B cell (primary cell): Measurements from ENCODE around the gene IFT88. TPM values are rescaled to one million over a fixed set of nuclear protein-coding genes. Genes with fewer than 3 reads are reported as not detected.

ENCODE experiments used
- ATAC-seq: fragments of 200-7000 bp; cut with Tn5 transposase; one replicate; pipeline ENCODE4 v1.10.0; 2021; ENCODE audit warnings: low read depth, mild to moderate bottlenecking, moderate number of reproducible peaks, moderate library complexity
- CTCF ChIA-PET: fragments of 350-600 bp; sonication (Branson Sonifier 250); formaldehyde crosslinking; loops from one replicate; lab custom pipeline; 2021; ENCODE audit warnings: antibody characterized with exemption, inconsistent platforms; lab: Charles Lee
- POLR2A ChIA-PET: fragments of 350-600 bp; sonication (Branson Sonifier 250); formaldehyde crosslinking; loops from one replicate; lab custom pipeline; 2021; ENCODE audit warnings: antibody characterized with exemption; lab: Charles Lee
- DNase-seq: peaks from one replicate; pipeline ENCODE4 v3.0.0; 2013
- H2AFZ ChIP-seq: 2 replicates; pipeline ENCODE4 v1.6.1; 2012; ENCODE audit warnings: mild to moderate bottlenecking, low read depth, low read length; ENCODE audit not compliant: insufficient read depth, poor library complexity, severe bottlenecking
- H3K27ac ChIP-seq, 2 donors: 1 replicate in 1 of 2; 2 replicates in 1 of 2; pipeline ENCODE4 v1.5.1; 2012 to 2013; ENCODE audit warnings: low read length in 2 of 2, mild to moderate bottlenecking in 2 of 2, moderate library complexity in 1 of 2
- H3K27me3 ChIP-seq, 4 experiments: fragments of 200-600 bp in 1 of 4; sonication (generic) in 1 of 4; replicated peaks in 1 of 4; 1 replicate in 2 of 4; 2 replicates in 2 of 4; pipeline versions ENCODE4 v1.6.1 to v1.7.0; 2013 to 2016; ENCODE audit warnings: low read length in 3 of 4, mild to moderate bottlenecking in 2 of 4, mixed read lengths in 1 of 4, moderate library complexity in 1 of 4; ENCODE audit not compliant: insufficient read depth in 4 of 4, control insufficient read depth in 3 of 4; ENCODE audit errors: control extremely low read depth in 1 of 4
- H3K36me3 ChIP-seq, 2 experiments: replicated peaks in 1 of 2; 1 replicate in 1 of 2; 2 replicates in 1 of 2; pipeline versions ENCODE4 v1.6.1 to v1.7.1; 2013; ENCODE audit warnings: low read length in 1 of 2; ENCODE audit not compliant: insufficient read depth in 2 of 2, control insufficient read depth in 1 of 2; ENCODE audit errors: control extremely low read depth in 1 of 2, extremely low read depth in 1 of 2
- H3K4me1 ChIP-seq, 2 donors: fragments of 200-600 bp in 1 of 2; sonication (generic) in 1 of 2; 1 replicate in 1 of 2; 2 replicates in 1 of 2; pipeline versions ENCODE4 v1.5.1 to v1.6.1; 2013 to 2017; ENCODE audit warnings: low read length in 2 of 2; ENCODE audit not compliant: control insufficient read depth in 2 of 2, insufficient read depth in 2 of 2
- H3K4me2 ChIP-seq: replicated peaks from 2 replicates; pipeline ENCODE3; 2012; ENCODE audit warnings: mild to moderate bottlenecking, low read depth, low read length; ENCODE audit not compliant: poor library complexity, severe bottlenecking
- H3K4me3 ChIP-seq, 5 experiments: fragments of 200-600 bp in 1 of 5; sonication (generic) in 1 of 5; 1 replicate in 3 of 5; 2 replicates in 2 of 5; pipeline versions ENCODE4 v1.5.1 to v1.7.0; 2011 to 2016; ENCODE audit warnings: low read length in 4 of 5, mild to moderate bottlenecking in 4 of 5, low read depth in 2 of 5, control low read depth in 1 of 5, moderate library complexity in 1 of 5; ENCODE audit not compliant: insufficient read depth in 1 of 5; ENCODE audit errors: control extremely low read depth in 1 of 5, extremely low read depth in 1 of 5
- H3K79me2 ChIP-seq: fragments of 200-600 bp; sonication (generic); one replicate; pipeline ENCODE4 v1.6.0; 2016; ENCODE audit warnings: low read length; ENCODE audit not compliant: control insufficient read depth, insufficient read depth
- H3K9ac ChIP-seq: fragments of 200-600 bp; sonication (generic); 2 replicates; pipeline ENCODE4 v1.6.1; 2017; ENCODE audit warnings: mild to moderate bottlenecking, low read length, moderate library complexity
- H3K9me3 ChIP-seq, 3 donors: one replicate each; pipeline versions ENCODE4 v1.6.1 to v1.7.1; 2013; ENCODE audit warnings: low read length in 2 of 3; ENCODE audit not compliant: control insufficient read depth in 2 of 3, insufficient read depth in 1 of 3; ENCODE audit errors: control extremely low read depth in 1 of 3
- H4K20me1 ChIP-seq: 2 replicates; pipeline ENCODE4 v1.6.0; 2012; ENCODE audit warnings: mild to moderate bottlenecking, low read length; ENCODE audit not compliant: insufficient read depth, control insufficient read depth, poor library complexity, severe bottlenecking
- H3K27ac Mint-ChIP-seq: one replicate; pipeline ENCODE4 v1.8.0; 2021; ENCODE audit warnings: mixed read lengths
- H3K27me3 Mint-ChIP-seq: one replicate; pipeline ENCODE4 v1.8.0; 2021; ENCODE audit warnings: mixed read lengths
- H3K4me1 Mint-ChIP-seq: one replicate; pipeline ENCODE4 v1.8.0; 2021; ENCODE audit warnings: mixed read lengths
- H3K4me3 Mint-ChIP-seq: one replicate; pipeline ENCODE4 v1.8.0; 2021; ENCODE audit warnings: mixed read lengths
- H3K9me3 Mint-ChIP-seq: one replicate; pipeline ENCODE4 v1.8.0; 2022; ENCODE audit warnings: mixed read lengths; ENCODE audit not compliant: insufficient read depth
- EZH2 ChIP-seq: IDR thresholded peaks from 2 replicates; pipeline ENCODE4 v1.6.1; 2012; ENCODE audit warnings: borderline replicate concordance, low read depth, mild to moderate bottlenecking, moderate library complexity, low read length; ENCODE audit not compliant: insufficient read depth, poor library complexity, severe bottlenecking
- WGBS: methylation state at CpG from one replicate; pipeline ENCODE4 v1.1.5; 2013; ENCODE audit warnings: missing lambda C conversion rate; ENCODE audit not compliant: insufficient coverage; 5-methylcytosine and 5-hydroxymethylcytosine counted together
- intact Hi-C: fragments of 100-400 bp; cut with micrococcal nuclease; formaldehyde crosslinking; loops from one replicate; pipeline ENCODE4 v1.10.0; 2022
- polyA plus RNA-seq: library from polyadenylated mRNA; depleted of rRNA; stranded (reverse); fragments of >200 nt; gene quantifications from 2 replicates; pipeline ENCODE4 v1.2.3, GENCODE V29; 2012
- total RNA-seq, 2 donors: library from RNA; stranded (reverse); fragments of 120-200 nt in 1 of 2; gene quantifications; 1 replicate in 1 of 2; 2 replicates in 1 of 2; pipeline versions ENCODE4 v1.2.3 to v1.2.4, GENCODE V29; 2013 to 2022
- TF ChIP-seq, protein P1 (sequence below): fragments of 200-600 bp; IDR thresholded peaks from one replicate; pipeline ENCODE4 v1.8.0; 2022; ENCODE audit warnings: antibody characterized with exemption, mild to moderate bottlenecking

Gene IFT88
- total and polyA plus RNA-seq, 2 donors (not counting 1 experiment from before 2014, with no cell fraction given), result 8.0 to 23.3 TPM

DNA sequence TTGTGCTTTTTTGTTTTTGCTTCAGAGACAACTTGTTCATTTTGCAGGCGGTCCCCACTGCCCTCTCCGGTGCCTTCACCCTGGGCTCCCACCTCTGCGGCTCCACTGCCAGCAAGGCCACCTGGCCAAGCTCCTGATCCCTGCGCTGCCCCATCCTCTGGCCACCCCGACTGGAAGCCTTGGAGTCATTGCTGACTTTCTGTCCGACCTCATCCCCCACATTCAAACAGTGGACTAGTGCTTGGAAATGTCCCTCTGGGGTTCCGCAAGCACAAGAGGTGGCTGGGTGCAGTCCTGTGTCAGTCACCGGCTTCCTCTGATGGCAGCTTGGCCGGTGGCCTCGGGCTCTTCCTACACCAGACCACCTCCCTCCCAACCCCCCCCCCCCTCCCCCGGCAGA lies 153.5 kb downstream of the IFT88 start:
- no peak for ATAC-seq
- no peaks in the 10 kb centered on the region for H4K20me1 ChIP-seq
- H3K9me3 ChIP-seq, result peaks cover 0 to 13% (median 0%) of the 10 kb centered on the region in 3 donors
- H3K4me2 ChIP-seq, result no peak overlapping the region
- Mint-ChIP-seq H3K4me1 (peaks cover 9% of the 10 kb centered on the region), H3K9me3 (no peaks in the 10 kb centered on the region), H3K27me3 (peaks cover 11% of the 10 kb centered on the region), H3K4me3 (no peak overlapping the region), H3K27ac (no peak overlapping the region)
- no peak overlapping the region for H3K27ac ChIP-seq
- 92% methylated on average over 8 of the region's 11 CpGs for WGBS
- peaks cover 11 to 12% of the 10 kb centered on the region in 2 donors for H3K4me1 ChIP-seq
- CTCF ChIA-PET, result no interaction called here
- POLR2A ChIA-PET, result no interaction called here
- H3K27me3 ChIP-seq, result peaks cover 0 to 29% (median 7%) of the 10 kb centered on the region in 4 experiments
- intact Hi-C loops, result no loop called here
- no peaks in the 10 kb centered on the region for H3K36me3 ChIP-seq
- no peak for DNase-seq
- H3K9ac ChIP-seq, result no peak overlapping the region
- no peak overlapping the region for H3K4me3 ChIP-seq
- H2AFZ ChIP-seq, result no peak overlapping the region
- TF ChIP-seq EZH2, result no peak
- TF ChIP-seq, protein P1, sequence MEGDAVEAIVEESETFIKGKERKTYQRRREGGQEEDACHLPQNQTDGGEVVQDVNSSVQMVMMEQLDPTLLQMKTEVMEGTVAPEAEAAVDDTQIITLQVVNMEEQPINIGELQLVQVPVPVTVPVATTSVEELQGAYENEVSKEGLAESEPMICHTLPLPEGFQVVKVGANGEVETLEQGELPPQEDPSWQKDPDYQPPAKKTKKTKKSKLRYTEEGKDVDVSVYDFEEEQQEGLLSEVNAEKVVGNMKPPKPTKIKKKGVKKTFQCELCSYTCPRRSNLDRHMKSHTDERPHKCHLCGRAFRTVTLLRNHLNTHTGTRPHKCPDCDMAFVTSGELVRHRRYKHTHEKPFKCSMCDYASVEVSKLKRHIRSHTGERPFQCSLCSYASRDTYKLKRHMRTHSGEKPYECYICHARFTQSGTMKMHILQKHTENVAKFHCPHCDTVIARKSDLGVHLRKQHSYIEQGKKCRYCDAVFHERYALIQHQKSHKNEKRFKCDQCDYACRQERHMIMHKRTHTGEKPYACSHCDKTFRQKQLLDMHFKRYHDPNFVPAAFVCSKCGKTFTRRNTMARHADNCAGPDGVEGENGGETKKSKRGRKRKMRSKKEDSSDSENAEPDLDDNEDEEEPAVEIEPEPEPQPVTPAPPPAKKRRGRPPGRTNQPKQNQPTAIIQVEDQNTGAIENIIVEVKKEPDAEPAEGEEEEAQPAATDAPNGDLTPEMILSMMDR, result no peak
- H3K79me2 ChIP-seq, result no peaks in the 10 kb centered on the region

DNA sequence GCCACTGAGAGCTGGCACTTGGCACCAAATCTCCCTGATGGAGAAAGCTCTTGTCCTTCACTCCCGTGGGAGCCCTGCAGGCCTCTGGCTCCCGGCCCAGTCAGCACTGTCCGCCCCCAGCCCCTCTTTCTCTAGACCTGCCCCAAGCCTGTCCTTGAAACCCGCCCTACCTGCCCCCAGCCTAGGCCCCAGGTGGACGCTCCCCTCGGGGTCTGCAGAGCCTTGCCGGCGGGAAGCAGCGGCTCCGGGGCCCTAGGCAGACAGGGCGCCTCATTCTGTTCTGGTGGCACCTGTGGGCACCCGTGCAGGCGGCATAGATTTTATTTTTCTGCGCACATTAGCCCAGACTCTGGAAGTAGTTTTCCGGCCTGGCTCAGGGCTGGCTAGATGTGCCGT lies 154.1 kb downstream of the IFT88 start:
- Mint-ChIP-seq H3K27ac (no peak overlapping the region), H3K27me3 (peaks cover 11% of the 10 kb centered on the region), H3K9me3 (no peaks in the 10 kb centered on the region), H3K4me1 (peaks cover 9% of the 10 kb centered on the region), H3K4me3 (no peak overlapping the region)
- peaks cover 0 to 13% (median 0%) of the 10 kb centered on the region in 3 donors for H3K9me3 ChIP-seq
- intact Hi-C loops, result no loop called here
- ChIA-PET POLR2A (no interaction called here), CTCF (no interaction called here)
- no peak overlapping the region for H3K9ac ChIP-seq
- no peak overlapping the region for H3K4me3 ChIP-seq
- no peaks in the 10 kb centered on the region for H3K36me3 ChIP-seq
- H3K27me3 ChIP-seq, result peaks cover 0 to 29% (median 7%) of the 10 kb centered on the region in 4 experiments
- no peak overlapping the region for H3K27ac ChIP-seq
- TF ChIP-seq, protein P1, result no peak
- TF ChIP-seq EZH2, result no peak
- peak overlapping the region; percentile 45 for H3K4me2 ChIP-seq
- H2AFZ ChIP-seq, result no peak overlapping the region
- WGBS, result 92% methylated on average over 16 of the region's 16 CpGs
- no peak for ATAC-seq
- no peak for DNase-seq
- peaks cover 11 to 12% of the 10 kb centered on the region in 2 donors for H3K4me1 ChIP-seq
- H3K79me2 ChIP-seq, result no peaks in the 10 kb centered on the region
- no peaks in the 10 kb centered on the region for H4K20me1 ChIP-seq
